Stimulated activated CD4-positive, alpha-beta T cell treated with anti-CD3 and anti-CD28 coated beads, TNF-alpha, amount 100 ng/mL, for 1 hour (primary cell): Measurements from ENCODE around the gene BCAN.

ENCODE experiments used
- DNase-seq, 3 donors: peaks; one replicate each; pipeline ENCODE4 v3.0.0-alpha.2; 2020; ENCODE audit warnings: low read depth in 3 of 3, low spot score in 1 of 3

BCAN gene

DNA sequence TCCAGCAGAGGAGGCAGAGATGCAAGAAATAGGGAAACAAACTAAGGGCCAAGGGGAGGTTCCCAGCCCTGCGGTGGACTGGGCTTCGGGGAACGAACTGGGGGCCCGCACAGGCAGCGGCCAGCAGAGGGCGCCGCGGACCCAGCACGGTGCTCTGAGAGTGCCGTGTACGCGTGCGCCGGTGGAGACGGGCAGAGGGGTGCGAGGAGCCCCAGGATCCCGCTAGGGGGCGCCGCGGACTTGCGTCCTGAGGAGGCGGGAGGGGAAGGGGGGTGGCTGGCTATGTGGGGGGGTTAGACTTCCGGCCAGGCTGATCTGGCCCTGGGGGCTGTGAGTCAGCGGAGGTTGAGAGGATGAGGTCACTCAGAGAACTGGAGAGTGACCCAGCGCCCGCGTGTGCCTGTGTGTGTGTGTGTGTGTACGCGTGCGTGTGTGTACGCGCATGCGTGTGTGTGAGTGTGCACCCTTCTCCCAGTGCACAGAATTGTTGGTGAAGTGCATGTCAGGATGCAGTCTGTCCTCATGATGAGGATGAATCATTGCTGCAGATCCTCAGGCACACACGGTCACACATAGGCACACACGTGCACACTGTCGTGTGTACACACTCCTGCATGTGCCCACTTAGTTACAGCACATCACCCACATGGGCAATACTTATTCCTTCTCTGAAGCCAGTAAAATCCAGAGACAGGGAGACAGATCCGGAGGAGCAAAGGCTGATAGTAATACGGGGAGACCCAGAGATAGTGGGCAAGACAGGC, 18.3 kb downstream of the BCAN start:
- DNase-seq, result peak; percentile 67 to 88 (median 75)

- no peak for DNase-seq
Measured at GRCh38 chr1:156660752-156661112, 18.8 kb downstream of the BCAN start.

- DNase-seq, result no peak
Measured at GRCh38 chr1:156662005-156662799, 20.3 kb downstream of the BCAN start.

- DNase-seq, result no peak
Measured at GRCh38 chr1:156662800-156663055, 20.8 kb downstream of the BCAN start.

DNA sequence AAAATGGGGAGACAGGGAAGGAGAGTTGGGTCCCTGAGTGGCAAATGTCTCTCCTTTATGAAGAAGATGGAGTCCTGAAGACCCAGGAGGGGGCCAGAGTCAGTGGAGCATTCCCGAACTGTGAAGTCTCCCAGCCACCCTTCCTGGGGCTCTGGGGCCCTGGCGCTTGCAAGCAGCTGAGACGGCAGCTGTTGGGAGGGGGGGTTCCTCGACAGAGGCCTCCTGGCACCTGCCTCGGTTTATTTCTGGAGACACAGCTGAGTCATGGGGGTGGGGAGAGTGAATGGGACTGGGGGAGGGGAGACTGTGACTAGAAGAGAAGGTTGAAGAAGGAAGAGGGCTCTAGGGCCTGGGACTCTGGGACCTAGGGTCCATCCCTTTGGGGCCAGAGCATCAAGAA, 21.3 kb downstream of the BCAN start:
- DNase-seq, result no peak

DNA sequence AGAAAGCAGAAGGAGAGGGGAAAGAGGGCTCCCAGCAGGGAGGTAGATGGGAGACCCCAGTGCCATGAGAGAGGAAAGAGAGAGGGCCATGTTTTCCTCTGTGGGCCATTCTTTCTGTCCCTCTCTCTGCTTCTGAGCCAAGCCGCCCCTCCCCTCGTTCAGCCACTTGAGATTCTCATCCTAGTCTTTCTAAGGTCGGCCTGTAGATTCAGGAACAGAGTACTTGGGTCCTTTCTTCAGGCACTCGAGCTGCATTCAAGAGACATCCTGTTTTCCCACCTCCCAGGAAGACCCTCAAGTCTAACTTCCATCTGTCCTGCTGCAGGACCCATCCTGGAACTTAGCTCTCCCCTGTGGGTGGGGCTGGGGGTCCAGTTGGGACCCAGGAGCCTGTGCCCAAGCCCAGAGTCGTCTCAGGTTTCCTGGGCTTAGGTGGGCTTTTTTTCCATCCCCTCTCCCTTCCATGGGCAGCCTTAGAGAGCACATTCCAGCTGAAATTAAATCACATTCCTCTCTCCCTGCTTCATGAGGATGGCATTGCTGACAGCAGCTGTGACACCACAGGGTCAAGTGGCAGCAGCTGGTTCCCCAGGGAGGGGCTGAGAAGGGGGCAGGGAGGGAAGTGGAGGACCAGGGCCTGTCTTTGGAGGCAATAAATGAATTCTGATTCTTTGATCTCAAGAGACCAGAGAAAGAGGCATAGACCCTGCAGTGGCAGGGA, 22.3 kb downstream of the BCAN start:
- no peak for DNase-seq

GRCh38 chr1:156664767-156665411, 23.0 kb downstream of the BCAN start:
- no peak for DNase-seq

DNA sequence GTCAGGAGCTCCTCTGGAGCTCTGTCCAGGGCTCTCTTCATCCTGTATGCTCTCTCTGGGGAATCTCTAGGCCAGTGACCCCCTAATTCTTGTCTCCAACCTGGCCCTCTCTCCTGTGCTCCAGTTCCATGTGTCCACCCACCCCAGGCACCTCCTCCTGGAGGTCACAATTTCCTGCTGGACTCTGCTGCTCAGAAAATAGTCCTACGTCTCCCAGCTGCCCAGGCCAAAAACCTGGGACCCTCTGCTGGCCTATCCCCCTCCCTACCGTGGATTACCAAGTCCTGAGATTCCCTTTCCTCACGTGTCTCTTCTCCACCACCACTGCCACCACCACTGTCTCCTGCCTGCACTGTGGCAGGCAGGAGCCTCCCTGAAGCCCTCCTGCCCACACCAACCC, 23.6 kb downstream of the BCAN start:
- DNase-seq, result no peak

GRCh38 chr1:156666862-156667609, 25.1 kb downstream of the BCAN start:
- no peak for DNase-seq

GRCh38 chr1:156667610-156667967, 25.7 kb downstream of the BCAN start:
- no peak for DNase-seq

- DNase-seq, result no peak
Measured at GRCh38 chr1:156667968-156668709, 26.2 kb downstream of the BCAN start.

DNA sequence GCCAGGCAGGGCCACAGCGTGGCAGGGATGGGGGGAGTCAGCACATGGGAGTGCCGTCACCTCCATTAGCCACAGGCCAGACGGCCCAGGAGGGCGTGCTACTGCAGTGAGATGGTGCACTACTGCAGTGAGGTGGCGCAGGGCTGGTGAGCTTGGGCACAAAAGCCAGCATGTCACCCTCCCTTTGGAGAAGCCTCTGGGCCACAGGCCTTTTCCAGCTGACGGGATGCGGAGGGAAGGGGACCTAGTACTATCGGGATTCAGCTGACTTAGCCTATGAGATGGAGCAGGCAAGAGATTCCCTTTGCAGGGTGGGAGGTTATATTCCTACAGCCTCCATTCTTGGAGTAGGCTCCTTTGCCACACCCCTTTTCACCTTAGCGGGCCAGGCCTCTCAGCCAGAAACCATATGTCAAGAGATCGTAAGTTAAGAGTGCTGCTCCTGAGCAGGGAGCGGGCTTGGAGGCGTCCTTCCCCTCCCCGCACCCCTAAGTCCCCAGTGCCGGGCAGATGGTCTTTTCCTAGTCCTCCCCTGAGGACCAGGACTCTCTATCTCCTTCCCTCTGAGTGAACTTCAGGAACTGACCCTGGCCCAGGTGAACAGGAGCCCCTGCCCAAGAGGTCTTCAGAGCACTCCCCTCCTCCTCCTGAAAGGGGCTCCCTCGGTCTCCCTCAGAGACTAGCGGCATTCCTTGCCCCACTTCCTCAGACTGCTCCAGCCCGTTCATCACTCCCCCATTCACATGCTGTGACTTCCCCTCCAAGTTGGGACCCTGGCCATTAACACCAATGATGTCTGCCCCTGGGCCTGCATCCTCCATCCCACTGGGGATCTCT, 27.1 kb downstream of the BCAN start:
- DNase-seq, result no peak

GRCh38 chr1:156669794-156670193, 27.9 kb downstream of the BCAN start:
- DNase-seq, result no peak

- no peak for DNase-seq
Measured at GRCh38 chr1:156670359-156670758, 28.4 kb downstream of the BCAN start.

DNA sequence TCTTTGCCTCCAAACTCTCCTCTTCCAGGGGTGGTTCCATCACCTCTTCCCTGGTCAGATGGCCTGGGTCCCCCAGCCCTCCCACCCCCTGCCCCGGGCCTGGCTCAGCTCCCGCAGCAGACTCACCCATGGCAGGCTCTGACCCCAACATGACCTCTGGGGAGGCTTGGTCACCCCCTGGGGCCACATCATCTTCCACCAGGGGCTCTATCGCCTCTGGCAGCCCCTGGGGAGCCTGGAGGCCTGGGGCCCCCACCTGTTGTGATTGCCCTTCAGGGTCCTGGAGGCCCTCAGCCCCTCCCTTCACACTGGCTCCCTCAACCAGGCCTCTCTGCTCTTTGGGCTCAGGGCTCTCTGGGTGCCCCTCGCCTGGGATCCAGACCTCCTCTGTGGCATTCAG, 28.9 kb downstream of the BCAN start:
- no peak for DNase-seq

DNA sequence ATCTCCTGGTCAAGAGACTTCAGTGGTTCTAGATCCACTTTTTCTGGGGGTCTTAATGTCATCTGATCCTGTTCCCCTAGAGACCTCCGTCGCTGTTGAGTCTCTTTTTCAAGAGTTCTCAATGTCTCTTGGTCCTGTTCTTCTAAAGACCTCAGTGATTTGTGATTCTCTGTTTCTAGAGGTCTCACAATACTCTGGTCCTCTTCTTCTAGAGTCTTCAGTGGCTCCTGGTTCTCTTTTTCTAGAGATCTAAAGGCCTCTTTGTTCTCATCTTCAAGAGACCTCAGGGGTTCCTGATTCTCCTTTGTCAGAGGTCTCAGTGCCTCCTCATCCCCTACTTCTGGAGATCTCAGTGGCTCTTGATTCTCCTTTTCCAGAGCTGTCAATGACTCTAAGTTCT, 29.9 kb downstream of the BCAN start:
- DNase-seq, result no peak

DNA sequence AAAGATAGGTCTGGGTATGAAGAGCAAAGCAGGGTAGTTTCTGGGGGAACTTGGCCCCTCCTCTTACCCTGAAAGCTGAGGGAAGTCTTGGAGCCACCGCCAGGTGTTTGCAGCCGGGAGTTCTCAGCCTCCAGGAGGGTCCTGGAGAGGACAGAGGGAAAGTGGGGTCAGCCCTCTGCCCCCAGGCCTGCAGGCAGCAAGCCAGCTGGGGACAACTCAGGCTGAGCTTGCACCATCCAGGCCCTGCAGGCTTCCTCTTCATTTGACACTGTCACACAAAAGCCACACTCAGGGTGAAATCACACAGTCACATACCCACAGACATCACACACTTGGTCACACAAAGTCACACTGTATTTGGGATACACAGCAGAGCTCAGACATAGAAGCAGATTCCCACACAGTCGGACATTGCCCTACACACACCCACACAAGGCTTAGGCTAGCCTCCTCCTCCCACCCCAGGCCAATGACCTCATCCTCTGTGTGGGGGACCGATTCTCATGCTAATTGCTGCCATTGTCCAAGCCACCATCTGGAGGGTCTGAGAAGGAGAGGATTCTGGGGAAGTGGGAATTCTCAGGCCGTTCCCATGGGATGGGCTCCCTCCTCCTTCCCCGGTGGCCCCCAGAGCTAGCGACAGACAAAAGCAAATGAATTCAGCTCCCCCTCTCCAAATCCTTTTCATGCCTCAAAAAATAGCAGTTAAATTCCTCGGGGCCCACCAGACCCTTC, 31.6 kb downstream of the BCAN start:
- DNase-seq, result no peak

GRCh38 chr1:156675210-156676113, 33.5 kb downstream of the BCAN start:
- DNase-seq, result no peak
